ENCODE measurements around the gene ZBTB9.

Gene ZBTB9

DNA sequence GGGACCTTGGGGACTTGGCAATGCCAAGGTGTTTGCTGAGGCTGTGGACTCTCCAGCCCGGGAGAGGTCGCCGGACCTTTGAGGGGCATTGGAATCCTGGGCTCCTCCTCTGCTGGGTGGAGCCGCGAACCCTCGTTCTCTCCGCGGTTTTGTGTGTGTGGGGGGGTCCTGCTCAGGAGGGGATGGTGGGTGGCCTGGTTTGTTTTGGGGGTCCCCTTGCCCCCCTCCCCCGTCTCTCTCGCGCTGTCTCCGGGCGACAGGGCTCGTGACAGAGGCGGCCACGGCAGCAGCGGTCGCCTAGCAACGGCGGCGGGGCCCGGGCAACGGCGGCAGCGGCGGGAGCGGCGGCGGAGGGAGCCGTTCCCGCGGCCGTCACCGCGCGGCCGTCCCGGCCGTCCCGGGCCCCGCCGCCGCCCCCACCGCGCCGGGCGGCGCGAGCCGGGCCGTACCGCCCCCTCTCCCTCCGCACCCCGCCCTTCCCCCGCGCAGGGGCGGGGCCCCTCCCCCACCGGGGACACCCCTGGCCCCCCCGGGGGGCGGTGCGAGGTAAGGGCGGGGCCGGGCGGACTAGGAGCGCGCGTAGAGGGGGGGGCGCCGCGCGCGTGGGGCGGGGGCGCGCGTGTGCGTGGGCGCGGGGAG lies 26.7 kb upstream of the ZBTB9 start:
- peak; percentile 81 for DNase-seq (ENCODE audit: low spot score)
- TF ChIP-seq, protein P1, sequence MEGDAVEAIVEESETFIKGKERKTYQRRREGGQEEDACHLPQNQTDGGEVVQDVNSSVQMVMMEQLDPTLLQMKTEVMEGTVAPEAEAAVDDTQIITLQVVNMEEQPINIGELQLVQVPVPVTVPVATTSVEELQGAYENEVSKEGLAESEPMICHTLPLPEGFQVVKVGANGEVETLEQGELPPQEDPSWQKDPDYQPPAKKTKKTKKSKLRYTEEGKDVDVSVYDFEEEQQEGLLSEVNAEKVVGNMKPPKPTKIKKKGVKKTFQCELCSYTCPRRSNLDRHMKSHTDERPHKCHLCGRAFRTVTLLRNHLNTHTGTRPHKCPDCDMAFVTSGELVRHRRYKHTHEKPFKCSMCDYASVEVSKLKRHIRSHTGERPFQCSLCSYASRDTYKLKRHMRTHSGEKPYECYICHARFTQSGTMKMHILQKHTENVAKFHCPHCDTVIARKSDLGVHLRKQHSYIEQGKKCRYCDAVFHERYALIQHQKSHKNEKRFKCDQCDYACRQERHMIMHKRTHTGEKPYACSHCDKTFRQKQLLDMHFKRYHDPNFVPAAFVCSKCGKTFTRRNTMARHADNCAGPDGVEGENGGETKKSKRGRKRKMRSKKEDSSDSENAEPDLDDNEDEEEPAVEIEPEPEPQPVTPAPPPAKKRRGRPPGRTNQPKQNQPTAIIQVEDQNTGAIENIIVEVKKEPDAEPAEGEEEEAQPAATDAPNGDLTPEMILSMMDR (IDR thresholded peaks at IDR 0.05; ENCODE audit: extremely low read depth, missing control alignments): no peak

DNA sequence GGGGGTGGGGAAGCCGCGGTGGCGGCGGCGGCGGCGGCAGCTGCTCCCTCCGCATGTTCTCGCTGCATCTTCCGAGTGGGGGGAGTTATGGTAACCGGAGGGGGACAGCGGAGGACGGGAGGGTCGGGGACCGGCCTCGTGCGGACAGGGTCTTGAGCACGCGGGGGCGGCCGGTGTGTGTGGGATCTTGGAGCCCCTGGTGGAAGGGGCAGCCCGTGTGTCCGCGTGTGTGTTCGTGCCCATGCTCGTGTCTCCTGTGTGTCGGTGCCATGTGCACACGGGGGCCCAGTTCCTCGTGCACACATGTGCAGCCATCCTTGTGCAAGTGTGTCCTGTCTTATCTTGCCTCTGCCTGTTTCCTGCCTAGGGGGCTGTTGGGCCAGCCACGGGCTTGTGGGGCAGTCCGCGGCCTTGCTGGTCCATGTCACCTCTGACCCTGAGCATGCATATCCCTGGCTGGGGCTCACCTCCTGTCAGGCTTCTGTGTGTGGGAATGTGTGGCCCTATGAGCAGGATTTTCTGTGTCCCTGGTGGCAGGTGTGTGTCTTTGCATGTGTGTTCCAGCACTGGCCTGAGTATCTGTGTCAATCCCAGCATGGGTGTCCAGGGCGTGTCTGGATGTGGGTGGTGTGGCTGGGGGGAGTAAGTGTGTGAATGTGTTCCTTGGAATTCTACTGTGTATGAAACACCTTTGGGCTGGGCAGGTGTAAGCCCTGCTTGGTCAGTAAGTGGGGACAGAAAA lies 26.0 kb upstream of the ZBTB9 start:
- DNase-seq (ENCODE audit: low spot score): peak; percentile 66
- TF ChIP-seq, protein P1 (IDR thresholded peaks at IDR 0.05; ENCODE audit: extremely low read depth, missing control alignments): no peak

DNA sequence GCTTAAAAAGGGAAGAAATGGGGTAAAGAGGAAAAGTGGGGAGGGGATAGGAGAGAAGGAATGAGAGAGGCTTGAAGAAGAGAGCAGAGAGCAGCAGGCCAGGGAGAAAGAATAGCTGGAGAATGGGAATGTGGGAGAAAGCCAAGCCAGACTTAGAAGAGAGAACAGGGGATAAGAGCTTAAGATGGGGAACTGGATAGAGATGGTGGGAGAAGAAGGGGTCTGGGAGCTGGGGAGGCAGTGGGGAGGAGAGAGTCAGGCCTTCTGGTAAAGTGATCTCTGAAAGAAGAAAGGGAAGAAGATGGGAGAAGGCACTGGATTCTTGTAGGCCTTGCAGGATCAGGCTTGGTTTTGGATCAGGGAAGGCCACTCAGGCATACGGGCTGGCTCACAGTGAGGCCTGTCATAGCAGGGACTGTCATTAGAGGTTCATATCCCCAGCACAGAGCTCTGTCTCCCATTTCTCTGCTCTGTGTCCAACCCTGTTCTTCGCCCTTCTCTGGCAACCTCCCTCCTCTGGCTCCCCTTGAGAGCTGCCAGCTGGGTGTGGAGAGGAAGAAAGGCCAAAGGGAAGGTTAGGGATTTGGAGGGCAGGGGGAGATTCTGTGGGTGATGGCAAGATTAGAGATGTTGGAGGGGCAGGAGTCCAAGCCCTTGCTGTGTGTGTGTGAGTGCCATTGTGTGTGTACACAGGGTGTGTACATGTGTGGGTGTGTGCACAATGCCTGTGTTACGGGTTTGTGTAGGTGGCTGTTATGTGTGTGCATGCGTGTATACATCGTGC lies 25.2 kb upstream of the ZBTB9 start:
- DNase-seq (ENCODE audit: low spot score): no peak
- TF ChIP-seq, protein P1 (IDR thresholded peaks at IDR 0.05; ENCODE audit: extremely low read depth, missing control alignments): no peak

DNA sequence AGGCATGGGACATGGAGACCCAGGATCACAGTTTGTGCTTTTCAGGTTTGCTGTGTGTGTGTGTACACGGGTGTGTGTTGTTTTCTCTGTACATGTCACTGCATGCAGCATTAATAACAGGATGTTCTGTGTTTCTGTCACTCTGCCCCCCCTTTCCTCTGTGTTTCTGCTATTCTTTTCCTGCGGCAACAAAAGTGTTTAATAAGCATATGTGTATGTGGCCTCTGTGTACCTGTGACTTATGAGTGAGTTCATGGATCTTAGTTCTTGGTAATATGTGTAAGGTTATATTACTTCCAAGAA lies 24.7 kb upstream of the ZBTB9 start:
- DNase-seq (ENCODE audit: low spot score): no peak
- TF ChIP-seq, protein P1 (IDR thresholded peaks at IDR 0.05; ENCODE audit: extremely low read depth, missing control alignments): no peak

DNA sequence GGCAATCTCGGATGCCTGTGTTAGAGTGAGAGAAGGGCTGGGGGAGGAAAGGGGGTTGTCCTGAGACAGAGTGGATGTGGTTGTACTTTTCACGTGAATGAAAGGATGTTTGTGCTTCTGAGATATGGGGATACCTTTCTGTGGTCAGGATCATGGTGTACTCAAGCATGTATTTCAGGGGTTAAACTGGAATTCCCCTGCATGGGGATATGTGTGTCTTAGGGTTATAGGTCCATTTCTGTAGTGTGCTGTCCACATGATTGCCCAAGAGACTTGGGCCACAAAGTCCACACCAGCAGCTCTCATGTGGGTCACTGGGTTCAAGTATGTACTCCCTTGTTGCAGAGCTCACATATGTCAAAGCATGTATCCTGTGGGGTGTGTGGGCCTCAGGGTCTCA lies 24.0 kb upstream of the ZBTB9 start:
- TF ChIP-seq, protein P1 (IDR thresholded peaks at IDR 0.05; ENCODE audit: extremely low read depth, missing control alignments): no peak
- no peak for DNase-seq (ENCODE audit: low spot score)

DNA sequence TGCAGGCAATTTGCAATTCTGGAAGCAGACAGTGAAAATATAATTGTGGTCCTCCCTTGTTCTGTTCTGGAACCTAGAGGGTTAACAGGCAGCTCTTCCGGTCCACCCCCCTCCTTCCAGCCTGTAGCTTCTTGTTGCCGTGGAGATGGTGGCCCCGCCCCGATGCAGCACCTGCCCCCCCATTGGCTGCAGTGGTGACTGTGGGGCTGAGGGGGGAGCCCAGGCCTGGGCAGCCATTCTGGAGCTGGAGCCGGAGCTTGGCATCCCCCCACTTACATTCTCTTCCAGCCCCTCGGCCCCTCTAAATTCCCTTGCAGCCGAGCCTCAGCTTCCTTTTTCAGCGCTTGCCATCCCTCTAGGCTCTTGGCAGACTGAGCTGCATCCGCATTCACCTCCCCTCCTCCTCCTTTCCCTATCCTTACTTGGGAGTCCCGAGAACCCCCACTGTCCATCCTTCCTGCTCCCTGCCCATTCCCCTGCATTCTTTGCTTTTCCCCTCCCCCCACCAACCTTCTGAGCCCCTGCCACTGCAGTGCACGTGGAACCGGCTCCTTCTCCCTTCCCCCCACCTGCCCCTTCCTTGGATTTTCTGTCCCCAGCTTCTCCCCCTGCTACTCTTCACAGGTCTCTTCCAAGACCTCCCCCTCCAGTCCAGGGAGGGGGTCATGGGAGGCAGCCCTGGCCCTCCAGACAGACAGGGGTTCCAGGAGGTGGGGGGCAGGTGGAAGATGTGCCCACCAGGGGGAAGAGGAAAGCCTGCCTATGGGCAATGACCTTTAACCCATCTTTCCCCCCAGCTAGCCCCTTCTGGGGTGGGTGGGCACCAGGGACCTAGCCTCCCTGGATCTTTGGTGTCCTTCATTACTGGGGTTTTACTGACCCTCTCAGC lies 23.1 kb upstream of the ZBTB9 start:
- peak; percentile 95 for DNase-seq (ENCODE audit: low spot score)
- TF ChIP-seq, protein P1 (IDR thresholded peaks at IDR 0.05; ENCODE audit: extremely low read depth, missing control alignments): no peak

Measured in GM20000 (cell line).